ENCODE measurements around the gene TNS1.

TNS1 gene

GRCh38 chr2:217880891-217881290 is 121.9 kb downstream of the TNS1 start:
- no peak for DNase-seq (ENCODE audit: low read depth)

GRCh38 chr2:217880287-217880889 is 122.4 kb downstream of the TNS1 start:
- TF ChIP-seq CTCF (IDR thresholded peaks at IDR 0.05; ENCODE audit: insufficient read depth, low read depth, low read length, missing control alignments) = no peak
- DNase-seq (ENCODE audit: low read depth) = no peak
- no peak overlapping the region for H3K4me3 ChIP-seq (ENCODE audit: low read depth, low read length)

More at GRCh38 chr2:217880891-217881290, 121.9 kb downstream of the TNS1 start:
- TF ChIP-seq CTCF (IDR thresholded peaks at IDR 0.05; ENCODE audit: insufficient read depth, low read depth, low read length, missing control alignments) = no peak
- H3K4me3 ChIP-seq (ENCODE audit: low read depth, low read length) = no peak overlapping the region

GRCh38 chr2:217878915-217879590 is 123.7 kb downstream of the TNS1 start:
- H3K4me3 ChIP-seq (ENCODE audit: low read depth, low read length) = no peak overlapping the region
- DNase-seq (ENCODE audit: low read depth) = no peak
- TF ChIP-seq CTCF (IDR thresholded peaks at IDR 0.05; ENCODE audit: insufficient read depth, low read depth, low read length, missing control alignments) = no peak

- no peak for DNase-seq (ENCODE audit: low read depth)
- TF ChIP-seq CTCF (IDR thresholded peaks at IDR 0.05; ENCODE audit: insufficient read depth, low read depth, low read length, missing control alignments) = no peak
- H3K4me3 ChIP-seq (ENCODE audit: low read depth, low read length) = no peak overlapping the region
These were observed 124.9 kb downstream of the TNS1 start for GRCh38 chr2:217877866-217878265.

GRCh38 chr2:217876253-217876570 is 126.6 kb downstream of the TNS1 start:
- no peak for DNase-seq (ENCODE audit: low read depth)
- no peak overlapping the region for H3K4me3 ChIP-seq (ENCODE audit: low read depth, low read length)
- TF ChIP-seq CTCF (IDR thresholded peaks at IDR 0.05; ENCODE audit: insufficient read depth, low read depth, low read length, missing control alignments) = no peak

- no peak overlapping the region for H3K4me3 ChIP-seq (ENCODE audit: low read depth, low read length)
- no peak for DNase-seq (ENCODE audit: low read depth)
- TF ChIP-seq CTCF (IDR thresholded peaks at IDR 0.05; ENCODE audit: insufficient read depth, low read depth, low read length, missing control alignments) = no peak
These were observed 127.1 kb downstream of the TNS1 start for GRCh38 chr2:217875556-217876252.

Data from GM12865 (cell line).